AG10803 (cell line): ENCODE data around the gene MYL5.

Experiments
- DNase-seq: peaks from one replicate; pipeline ENCODE4 v3.0.0; 2010; ENCODE audit warnings: low read depth
- H3K4me3 ChIP-seq: 2 replicates; pipeline ENCODE4 v1.5.1; 2011; ENCODE audit warnings: mild to moderate bottlenecking, low read length, control low read depth
- CTCF ChIP-seq: conservative IDR thresholded peaks from 2 replicates; pipeline ENCODE4 v1.5.1; 2011; ENCODE audit warnings: mild to moderate bottlenecking, low read length, control low read depth, inconsistent platforms

The MYL5 gene

DNA sequence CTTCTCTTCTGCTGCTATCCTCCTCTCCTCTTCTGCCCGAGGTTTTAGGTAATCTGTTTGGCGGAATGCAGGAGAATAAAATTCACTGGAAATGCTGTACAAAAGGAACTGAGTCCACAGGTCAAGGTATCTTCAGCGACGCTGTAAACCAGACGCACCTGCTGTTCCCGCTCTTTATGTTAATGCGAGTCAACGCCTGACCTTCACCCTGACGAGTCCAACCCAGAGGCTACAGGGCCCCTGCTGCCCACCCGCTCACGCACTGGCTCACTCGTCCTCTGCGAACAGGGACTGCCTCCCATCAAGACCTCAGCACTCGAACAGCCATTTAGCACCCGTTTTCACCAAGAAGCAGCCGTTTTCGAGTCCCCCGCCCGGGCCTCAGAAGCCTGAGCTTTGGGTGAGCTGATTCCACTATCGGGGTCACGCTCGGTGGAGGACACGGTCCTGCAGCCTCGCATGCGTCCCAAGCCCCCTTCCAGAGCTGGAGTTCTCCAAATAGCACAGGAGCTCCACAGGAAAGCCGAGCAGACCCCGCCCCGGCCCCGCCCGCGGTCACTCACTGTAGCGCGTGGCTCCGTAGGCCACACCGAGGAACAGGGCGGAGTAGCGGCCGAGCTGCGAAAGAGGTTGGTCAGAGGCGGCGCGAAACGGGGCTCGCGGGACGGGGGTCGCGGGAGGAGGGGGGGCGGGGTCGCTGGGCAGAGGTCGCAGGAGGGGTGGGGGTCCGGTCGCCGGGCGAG is 822 bp upstream of the MYL5 start:
- peak; percentile 17 for DNase-seq
- TF ChIP-seq CTCF, result no peak
- peak overlapping the region; percentile 78 for H3K4me3 ChIP-seq

- DNase-seq, result peak; percentile 21
- peak overlapping the region; percentile 78 for H3K4me3 ChIP-seq
- no peak for TF ChIP-seq CTCF
These were observed 917 bp downstream of the MYL5 start for GRCh38 chr4:675036-675882.

DNA sequence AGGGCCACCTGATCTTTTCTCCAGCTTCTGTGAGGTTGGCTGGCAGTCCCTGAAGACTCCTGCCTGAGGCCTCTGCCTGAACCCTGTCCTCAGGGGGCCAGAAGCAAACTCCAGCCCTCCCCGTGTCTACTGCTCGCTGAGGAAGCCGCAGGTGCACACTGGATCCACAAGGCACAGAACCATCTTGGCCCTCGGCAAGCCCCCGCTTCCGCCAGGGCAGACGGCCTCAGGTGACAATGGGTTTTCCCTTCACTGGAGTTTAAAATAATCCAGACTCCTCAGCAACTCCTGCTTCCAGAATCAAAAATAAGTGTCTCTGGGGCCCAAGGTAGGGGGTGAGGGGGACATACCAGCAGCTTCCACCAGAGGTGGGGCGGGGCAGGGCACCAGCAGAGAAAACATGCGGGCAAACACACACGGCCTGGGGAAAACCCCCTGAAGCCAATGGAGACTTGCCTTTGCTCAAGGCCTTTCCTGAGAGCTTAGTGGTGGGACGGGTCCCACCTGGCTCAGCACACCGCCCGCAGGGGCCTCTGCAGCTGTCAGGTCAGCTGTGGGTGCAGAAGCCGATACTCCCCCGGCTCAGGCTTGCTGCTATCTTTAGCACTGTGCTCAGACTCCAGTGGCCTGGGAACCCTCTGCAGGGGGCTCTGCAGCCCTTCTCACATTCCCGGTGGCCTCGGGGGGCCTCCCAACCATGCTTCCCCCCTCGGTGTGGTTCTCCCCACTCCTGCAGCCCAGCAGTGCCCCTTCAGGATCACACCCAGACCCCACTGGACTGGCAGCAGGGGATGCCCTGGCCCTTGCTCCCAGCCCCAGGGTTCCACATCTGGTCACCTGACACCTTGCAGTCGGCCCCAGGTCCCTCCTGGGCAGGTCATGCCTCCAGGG is 1.9 kb downstream of the MYL5 start:
- no peak for DNase-seq
- no peak overlapping the region for H3K4me3 ChIP-seq
- no peak for TF ChIP-seq CTCF

GRCh38 chr4:676871-677235 is 2.5 kb downstream of the MYL5 start:
- DNase-seq, result no peak
- no peak for TF ChIP-seq CTCF
- no peak overlapping the region for H3K4me3 ChIP-seq

- H3K4me3 ChIP-seq, result no peak overlapping the region
- peak; percentile 27 for DNase-seq
- no peak for TF ChIP-seq CTCF
These were observed 3.3 kb downstream of the MYL5 start for GRCh38 chr4:677431-678293.
